GM12891 (cell line): Measurements from ENCODE around the gene CNIH2.
A peak's percentile ranks its signal among the peaks of the same experiment; 100 is the strongest.
"Not testable (repeated sequence)": the region's sequence is repeated elsewhere in the genome, so short reads cannot be mapped to it uniquely, and the experiment has no call there.

ENCODE experiments used
- DNase-seq: peaks from one replicate; pipeline ENCODE4 v3.0.0; 2011; ENCODE audit warnings: low spot score; ENCODE audit not compliant: insufficient read length
- FAIRE-seq: peaks from 2 replicates; lab custom pipeline; 2011; peaks lifted over from hg19 to GRCh38; lab: Jason Lieb, UNC
- PAX5 ChIP-seq: IDR thresholded peaks from 2 replicates; pipeline ENCODE4 v1.6.1; 2011; ENCODE audit warnings: low read length, moderate library complexity, mild to moderate bottlenecking; ENCODE audit not compliant: insufficient read depth, severe bottlenecking
- POLR2A ChIP-seq: IDR thresholded peaks from 2 replicates; pipeline ENCODE4 v1.6.1; 2011; ENCODE audit warnings: low read depth, low read length, control low read depth
- POLR2AphosphoS5 ChIP-seq: IDR thresholded peaks from 2 replicates; pipeline ENCODE4 v1.6.1; 2011; ENCODE audit warnings: low read depth, low read length, control low read depth
- POU2F2 ChIP-seq: IDR thresholded peaks from 2 replicates; pipeline ENCODE4 v1.6.1; 2011; ENCODE audit warnings: low read depth, mild to moderate bottlenecking, control low read depth, low read length, moderate library complexity
- SPI1 ChIP-seq: IDR thresholded peaks from 2 replicates; pipeline ENCODE4 v1.6.1; 2011; ENCODE audit warnings: low read depth, low read length, control low read depth
- TAF1 ChIP-seq: IDR thresholded peaks from 2 replicates; pipeline ENCODE4 v1.6.1; 2011; ENCODE audit warnings: low read depth, low read length, control low read depth

Gene CNIH2

GRCh38 chr11:66239998-66240780 is 37.8 kb upstream of the CNIH2 start:
- FAIRE-seq (no peak), DNase-seq (no peak)
- no peak for TF ChIP-seq POLR2A
- no peak for TF ChIP-seq PAX5
- no peak for TF ChIP-seq TAF1
- no peak for TF ChIP-seq SPI1
- TF ChIP-seq POU2F2, result no peak
- TF ChIP-seq POLR2AphosphoS5, result no peak

DNA sequence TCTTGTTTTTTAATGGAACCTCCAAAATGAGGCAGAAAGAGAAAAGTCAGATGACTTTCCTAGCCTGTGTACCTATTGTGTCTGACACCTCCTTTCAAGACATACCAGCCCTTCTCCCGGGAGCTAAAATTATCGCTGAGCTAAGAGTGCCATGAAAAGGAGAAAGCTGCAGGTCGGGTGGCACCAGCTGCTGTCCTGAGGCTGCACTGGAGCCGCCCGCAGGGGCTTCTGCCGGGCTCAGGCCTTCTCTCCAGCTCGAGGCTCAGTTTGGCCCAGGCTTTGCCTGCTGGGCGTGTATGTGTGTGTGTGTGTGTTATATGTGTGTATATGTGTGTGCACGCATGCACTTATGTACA is 37.2 kb upstream of the CNIH2 start:
- TF ChIP-seq POLR2A (no peak), POLR2AphosphoS5 (no peak), TAF1 (no peak), SPI1 (no peak), PAX5 (no peak), POU2F2 (no peak)
- FAIRE-seq (no peak), DNase-seq (no peak)

DNA sequence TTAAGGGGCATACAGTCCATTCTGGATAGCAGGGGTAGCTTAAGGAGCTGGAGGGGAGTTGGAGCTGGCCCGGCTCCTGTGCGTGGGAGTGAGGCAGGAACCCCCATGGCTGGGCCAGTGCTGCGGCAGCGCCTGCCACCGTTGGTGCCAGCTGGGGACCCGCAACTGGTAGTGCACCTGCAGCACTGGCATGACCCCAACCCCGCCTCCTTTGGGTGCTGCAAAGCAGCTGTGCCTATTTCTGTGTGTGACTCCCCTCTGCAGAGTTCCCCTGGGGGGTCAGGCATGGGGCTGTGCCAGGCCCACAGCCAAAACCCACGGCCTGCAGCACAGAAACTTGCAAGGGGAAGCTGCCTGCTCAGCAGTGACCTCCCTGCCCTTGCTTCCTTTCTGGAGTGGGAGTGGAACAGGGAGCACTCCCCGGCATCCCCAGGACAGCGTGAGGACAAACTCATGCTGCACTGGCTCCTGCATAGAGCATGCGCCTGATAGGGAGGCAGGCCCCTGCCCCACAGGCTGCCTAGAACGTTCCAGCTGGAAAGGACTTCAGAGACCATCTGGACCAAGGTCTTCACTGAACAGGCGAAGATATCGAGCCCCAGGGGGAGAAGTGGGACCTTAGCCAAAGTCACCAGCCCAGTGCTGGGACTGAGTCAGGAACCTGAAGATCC is 35.7 kb upstream of the CNIH2 start:
- TF ChIP-seq POU2F2 (no peak), SPI1 (no peak), POLR2A (no peak)
- no peak for DNase-seq
- FAIRE-seq, result no peak

- DNase-seq (no peak), FAIRE-seq (no peak)
- TF ChIP-seq POLR2AphosphoS5 (no peak), PAX5 (no peak), SPI1 (peak; percentile 30; the same call in 1 of the 2 replicates)
Observed at GRCh38 chr11:66243782-66244535, 34.0 kb upstream of the CNIH2 start.

DNA sequence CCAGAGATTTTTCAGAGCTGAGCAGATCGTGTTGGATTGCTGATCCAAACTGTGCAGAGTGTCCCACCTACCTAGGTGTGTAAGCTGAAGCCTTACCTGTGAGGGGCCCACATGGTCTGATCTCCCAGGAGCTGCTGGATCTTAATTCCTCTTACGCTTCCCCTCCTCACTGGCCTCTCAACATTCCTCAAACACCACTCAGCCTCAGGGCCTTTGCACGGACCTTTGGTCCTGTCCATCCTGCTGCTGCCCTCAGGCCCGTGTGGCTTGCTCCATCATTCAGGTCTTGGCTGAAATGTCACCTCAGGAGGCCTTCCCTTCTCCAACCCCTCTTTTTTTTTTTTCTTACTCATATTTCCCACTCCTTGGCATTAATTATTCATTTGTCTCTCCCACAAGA is 30.7 kb upstream of the CNIH2 start:
- no peak for TF ChIP-seq SPI1
- TF ChIP-seq PAX5, result no peak
- TF ChIP-seq POLR2AphosphoS5, result no peak
- TF ChIP-seq TAF1, result no peak
- FAIRE-seq, result no peak
- DNase-seq, result no peak

- no peak for FAIRE-seq
- TF ChIP-seq POLR2AphosphoS5 (no peak), PAX5 (no peak), POU2F2 (no peak), TAF1 (no peak)
- DNase-seq, result no peak
Observed at GRCh38 chr11:66247801-66248200, 30.2 kb upstream of the CNIH2 start.

GRCh38 chr11:66248903-66249302 is 29.1 kb upstream of the CNIH2 start:
- TF ChIP-seq SPI1 (no peak), PAX5 (no peak), TAF1 (no peak), POLR2AphosphoS5 (no peak), POU2F2 (no peak), POLR2A (no peak)
- DNase-seq, result no peak
- FAIRE-seq, result peak; percentile 41

DNA sequence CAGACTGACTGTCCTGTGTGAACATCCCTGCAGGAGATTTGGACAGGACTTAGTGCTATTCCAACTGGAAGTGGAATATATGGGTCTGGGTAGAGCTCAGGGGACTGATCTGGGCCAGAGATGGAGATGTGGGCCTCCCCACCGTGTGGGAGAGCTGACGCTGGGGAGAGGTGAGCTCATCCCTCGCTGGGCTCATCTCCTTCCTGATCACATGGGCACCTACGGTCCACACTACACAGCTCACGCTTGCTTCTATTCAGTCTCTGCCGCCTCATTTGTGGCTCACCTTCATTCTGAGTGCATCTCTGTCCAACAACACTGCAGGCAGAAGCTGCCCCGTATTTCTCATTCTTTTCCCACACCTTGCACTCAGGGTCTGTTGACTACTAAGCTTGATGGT is 26.2 kb upstream of the CNIH2 start:
- no peak; the same call in 1 of the 2 replicates for TF ChIP-seq POLR2AphosphoS5
- peak; percentile 29; the same call in 1 of the 2 replicates for TF ChIP-seq POLR2A
- DNase-seq (no peak), FAIRE-seq (no peak)

DNA sequence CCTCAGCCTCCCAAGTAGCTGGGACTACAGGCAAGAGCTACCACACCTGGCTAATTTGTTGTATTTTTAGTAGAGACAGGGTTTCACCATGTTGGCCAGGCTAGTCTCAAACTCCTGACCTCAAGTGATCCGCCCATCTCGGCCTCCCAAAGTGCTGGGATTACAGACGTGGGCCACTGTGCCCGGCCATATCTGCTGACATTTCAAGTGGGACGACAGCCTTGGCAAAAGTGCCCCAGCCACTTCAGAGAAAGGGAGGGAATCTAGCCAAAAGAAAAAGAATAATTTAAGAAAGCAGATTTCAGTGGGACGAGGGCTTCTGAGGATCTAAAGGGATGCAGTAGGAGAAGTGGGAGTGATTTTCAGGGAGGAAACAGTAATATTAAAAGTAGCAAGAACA is 24.9 kb upstream of the CNIH2 start:
- FAIRE-seq, DNase-seq: not testable (repeated sequence)

GRCh38 chr11:66258473-66258893 is 19.5 kb upstream of the CNIH2 start:
- TF ChIP-seq SPI1, result no peak
- DNase-seq (no peak), FAIRE-seq (no peak)

- FAIRE-seq, result no peak
- TF ChIP-seq POU2F2, result no peak
- no peak for TF ChIP-seq SPI1
- no peak for TF ChIP-seq POLR2A
- no peak for TF ChIP-seq POLR2AphosphoS5
- TF ChIP-seq PAX5, result no peak
- TF ChIP-seq TAF1, result no peak
- no peak for DNase-seq
Observed at GRCh38 chr11:66259225-66259624, 18.8 kb upstream of the CNIH2 start.
